ENCODE data around the gene LGALS4.
"Not testable (repeated sequence)": the region's sequence is repeated elsewhere in the genome, so short reads cannot be mapped to it uniquely, and the experiment has no call there.

The LGALS4 gene

GRCh38 chr19:38796154-38796553 is 16.6 kb downstream of the LGALS4 start:
- DNase-seq (ENCODE audit: low spot score) (no peak), FAIRE-seq (no peak)

- DNase-seq (ENCODE audit: low spot score) (no peak), FAIRE-seq (no peak)
These were observed 17.2 kb downstream of the LGALS4 start for GRCh38 chr19:38795549-38795948.

GRCh38 chr19:38793671-38794070 is 19.1 kb downstream of the LGALS4 start:
- DNase-seq (ENCODE audit: low spot score) (no peak), FAIRE-seq (no peak)

GRCh38 chr19:38793177-38793576 is 19.6 kb downstream of the LGALS4 start:
- FAIRE-seq, result no peak
- no peak for DNase-seq (ENCODE audit: low spot score)

- no peak for FAIRE-seq
- no peak for DNase-seq (ENCODE audit: low spot score)
These were observed 20.3 kb downstream of the LGALS4 start for GRCh38 chr19:38792250-38793111.

GRCh38 chr19:38791451-38792064 is 21.2 kb downstream of the LGALS4 start:
- FAIRE-seq; DNase-seq (ENCODE audit: low spot score): not testable (repeated sequence)

- not testable (repeated sequence) for DNase-seq (ENCODE audit: low spot score); FAIRE-seq
These were observed 22.0 kb downstream of the LGALS4 start for GRCh38 chr19:38790507-38791403.

GRCh38 chr19:38788478-38789243 is 24.1 kb downstream of the LGALS4 start, which contains the start of gene LGALS7B:
TSS of gene LGALS7B (plus strand) at chr19:38789200. CDS start at chr19:38789227, 27 bp downstream.
- DNase-seq (ENCODE audit: low spot score), result no peak
- no peak for FAIRE-seq

- DNase-seq (ENCODE audit: low spot score) (no peak), FAIRE-seq (no peak)
These were observed 26.0 kb downstream of the LGALS4 start for GRCh38 chr19:38786572-38787265.

- not testable (repeated sequence) for FAIRE-seq; DNase-seq (ENCODE audit: low spot score)
These were observed 26.7 kb downstream of the LGALS4 start for GRCh38 chr19:38786061-38786460.

- FAIRE-seq (no peak), DNase-seq (ENCODE audit: low spot score) (no peak)
These were observed 27.5 kb downstream of the LGALS4 start for GRCh38 chr19:38785187-38785699.

- FAIRE-seq (no peak), DNase-seq (ENCODE audit: low spot score) (no peak)
These were observed 28.5 kb downstream of the LGALS4 start for GRCh38 chr19:38784224-38784623.

- DNase-seq (ENCODE audit: low spot score); FAIRE-seq: not testable (repeated sequence)
These were observed 30.5 kb downstream of the LGALS4 start for GRCh38 chr19:38782212-38782611.

GRCh38 chr19:38781058-38781457 is 31.7 kb downstream of the LGALS4 start:
- FAIRE-seq, result no peak
- no peak for DNase-seq (ENCODE audit: low spot score)

GRCh38 chr19:38780443-38780842 is 32.3 kb downstream of the LGALS4 start:
- no peak for DNase-seq (ENCODE audit: low spot score)
- FAIRE-seq, result no peak

- FAIRE-seq (no peak), DNase-seq (ENCODE audit: low spot score) (no peak)
These were observed 34.0 kb downstream of the LGALS4 start for GRCh38 chr19:38778733-38779132.

- DNase-seq (ENCODE audit: low spot score) (no peak), FAIRE-seq (no peak)
These were observed 38.4 kb downstream of the LGALS4 start for GRCh38 chr19:38774181-38774950.

- FAIRE-seq, result no peak
- no peak for DNase-seq (ENCODE audit: low spot score)
These were observed 39.1 kb downstream of the LGALS4 start, which contains the start of gene LGALS7 for GRCh38 chr19:38773469-38774177. TSS of gene LGALS7 (minus strand) at chr19:38773517. CDS start at chr19:38773492, 25 bp downstream.

Measured in RCC 7860 (cell line).